Fibroblast of pulmonary artery (primary cell): ENCODE data around the gene HS2ST1.

Experiments used
- DNase-seq: peaks from one replicate; pipeline ENCODE4 v3.0.0-alpha.2; 2010; ENCODE audit warnings: low read depth
- H3K4me3 ChIP-seq: replicated peaks from 2 replicates; pipeline ENCODE4 v1.5.1; 2011; ENCODE audit warnings: low read depth, mild to moderate bottlenecking, control low read depth, low read length, moderate library complexity
- TF ChIP-seq, protein P1 (sequence below): IDR thresholded peaks from 2 replicates; pipeline ENCODE4 v1.5.1; 2011; ENCODE audit warnings: mild to moderate bottlenecking, control low read depth, low read length, inconsistent platforms; ENCODE audit errors: missing control alignments

Gene HS2ST1

DNA sequence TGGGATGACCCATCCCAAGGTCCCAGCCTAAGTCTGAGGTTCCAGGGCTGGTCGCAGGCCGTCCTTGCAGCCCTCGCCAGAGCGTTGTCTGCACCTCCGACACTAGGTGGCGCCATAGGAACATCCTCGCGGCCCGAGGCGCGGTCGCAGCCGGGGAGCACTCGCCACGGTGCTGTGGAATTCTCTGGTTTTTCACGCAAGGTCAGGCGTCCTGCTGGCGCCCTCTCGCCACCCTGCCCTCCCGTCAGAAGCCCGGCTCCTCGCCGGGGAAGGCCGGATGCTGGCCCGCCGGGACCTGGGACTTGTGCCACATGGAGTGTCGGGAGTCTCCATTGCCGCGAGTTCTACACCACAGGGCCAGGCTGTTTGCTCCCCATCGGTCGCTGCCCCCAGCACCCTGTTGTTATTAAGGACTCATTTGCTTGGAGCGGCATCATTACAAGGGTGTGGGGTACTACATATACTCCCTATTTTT is 217.4 kb downstream of the HS2ST1 start:
- DNase-seq: peak; percentile 83
- TF ChIP-seq, protein P1, sequence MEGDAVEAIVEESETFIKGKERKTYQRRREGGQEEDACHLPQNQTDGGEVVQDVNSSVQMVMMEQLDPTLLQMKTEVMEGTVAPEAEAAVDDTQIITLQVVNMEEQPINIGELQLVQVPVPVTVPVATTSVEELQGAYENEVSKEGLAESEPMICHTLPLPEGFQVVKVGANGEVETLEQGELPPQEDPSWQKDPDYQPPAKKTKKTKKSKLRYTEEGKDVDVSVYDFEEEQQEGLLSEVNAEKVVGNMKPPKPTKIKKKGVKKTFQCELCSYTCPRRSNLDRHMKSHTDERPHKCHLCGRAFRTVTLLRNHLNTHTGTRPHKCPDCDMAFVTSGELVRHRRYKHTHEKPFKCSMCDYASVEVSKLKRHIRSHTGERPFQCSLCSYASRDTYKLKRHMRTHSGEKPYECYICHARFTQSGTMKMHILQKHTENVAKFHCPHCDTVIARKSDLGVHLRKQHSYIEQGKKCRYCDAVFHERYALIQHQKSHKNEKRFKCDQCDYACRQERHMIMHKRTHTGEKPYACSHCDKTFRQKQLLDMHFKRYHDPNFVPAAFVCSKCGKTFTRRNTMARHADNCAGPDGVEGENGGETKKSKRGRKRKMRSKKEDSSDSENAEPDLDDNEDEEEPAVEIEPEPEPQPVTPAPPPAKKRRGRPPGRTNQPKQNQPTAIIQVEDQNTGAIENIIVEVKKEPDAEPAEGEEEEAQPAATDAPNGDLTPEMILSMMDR: peak; percentile 86
- peak overlapping the region; percentile 52 for H3K4me3 ChIP-seq

DNA sequence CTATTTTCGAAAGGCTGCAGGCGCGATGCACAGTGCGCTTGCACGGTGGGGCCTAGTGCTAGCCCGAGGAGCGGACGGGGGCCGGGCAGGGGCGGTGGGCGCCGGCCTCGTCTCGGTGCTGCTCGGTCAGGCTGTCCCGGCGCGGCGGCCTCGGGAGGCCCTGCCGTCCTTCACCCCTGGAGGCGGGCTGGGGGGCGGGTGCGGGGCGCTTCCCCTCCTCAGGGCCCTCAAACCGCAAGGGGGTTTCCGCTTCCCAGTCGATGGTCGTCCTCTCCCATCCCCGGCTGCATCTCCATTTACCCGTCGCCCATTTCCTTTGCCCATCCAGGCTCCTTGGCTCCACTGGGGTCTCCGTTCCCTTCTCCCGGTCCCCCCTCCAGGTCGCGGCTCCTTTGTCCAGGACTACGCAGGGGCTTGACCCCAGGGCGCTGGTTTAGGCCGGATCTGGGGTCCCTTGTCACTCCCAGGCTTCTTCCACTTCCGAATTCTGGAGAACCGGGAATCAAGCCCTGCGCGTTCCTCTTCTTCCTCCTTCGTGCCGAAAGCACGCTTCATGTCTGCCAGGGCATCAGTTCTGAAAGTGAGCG is 217.9 kb downstream of the HS2ST1 start:
- TF ChIP-seq, protein P1: no peak
- no peak for DNase-seq
- peak overlapping the region; percentile 52 for H3K4me3 ChIP-seq

DNA sequence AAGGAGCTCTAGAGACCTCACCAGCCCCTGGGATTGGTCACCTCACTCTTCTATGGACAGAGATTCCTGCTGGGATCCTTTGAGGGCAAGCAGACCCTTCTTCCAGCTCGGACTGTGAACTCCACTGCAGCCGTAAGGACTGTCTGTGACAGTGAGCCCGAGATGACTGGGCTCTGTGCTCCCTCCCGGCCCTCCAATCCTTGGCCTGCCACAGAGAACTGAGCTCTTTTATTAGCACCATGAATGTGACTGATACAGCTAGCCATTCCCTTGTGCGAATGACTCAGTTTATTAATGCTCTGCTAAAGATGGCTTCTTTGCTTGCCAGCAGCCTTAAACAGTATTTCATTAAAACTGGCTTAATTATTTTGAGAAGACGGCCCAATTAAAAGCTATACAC is 219.6 kb downstream of the HS2ST1 start:
- DNase-seq: no peak
- H3K4me3 ChIP-seq: no peak overlapping the region
- TF ChIP-seq, protein P1: no peak

DNA sequence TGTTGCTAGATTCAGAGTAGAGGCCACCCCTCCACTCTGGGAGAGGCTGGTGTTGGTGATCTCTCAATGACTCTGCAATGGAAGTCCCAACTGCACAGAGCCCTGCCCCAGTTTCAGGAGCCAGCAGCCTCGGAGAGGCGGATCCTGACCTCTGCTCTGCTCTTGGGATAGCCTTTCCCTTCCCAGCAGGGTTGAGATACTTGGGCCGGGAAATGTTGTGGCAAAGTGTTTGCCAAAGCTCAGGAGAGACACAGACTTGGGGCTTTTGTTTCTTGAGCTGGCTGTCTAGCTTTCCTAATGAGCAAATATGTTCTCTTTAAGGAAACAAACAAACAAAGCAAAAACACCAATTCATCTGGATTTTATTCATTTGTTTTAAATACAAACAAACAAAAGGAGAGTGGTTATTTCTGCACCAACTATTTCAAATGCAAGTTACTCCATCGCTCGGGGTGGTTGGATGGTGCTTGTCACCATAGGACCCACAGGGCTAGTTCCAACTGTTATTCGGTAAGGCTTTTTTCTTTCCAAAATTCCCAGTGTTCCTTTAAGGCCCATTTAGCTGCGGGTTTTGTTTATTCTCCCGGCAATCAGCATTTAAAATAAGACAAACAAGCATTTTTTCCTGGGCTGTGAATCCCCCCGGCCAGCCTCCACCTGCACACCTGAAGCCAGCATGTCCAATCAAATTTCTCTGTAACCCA is 220.3 kb downstream of the HS2ST1 start:
- H3K4me3 ChIP-seq: no peak overlapping the region
- TF ChIP-seq, protein P1: no peak
- no peak for DNase-seq

DNA sequence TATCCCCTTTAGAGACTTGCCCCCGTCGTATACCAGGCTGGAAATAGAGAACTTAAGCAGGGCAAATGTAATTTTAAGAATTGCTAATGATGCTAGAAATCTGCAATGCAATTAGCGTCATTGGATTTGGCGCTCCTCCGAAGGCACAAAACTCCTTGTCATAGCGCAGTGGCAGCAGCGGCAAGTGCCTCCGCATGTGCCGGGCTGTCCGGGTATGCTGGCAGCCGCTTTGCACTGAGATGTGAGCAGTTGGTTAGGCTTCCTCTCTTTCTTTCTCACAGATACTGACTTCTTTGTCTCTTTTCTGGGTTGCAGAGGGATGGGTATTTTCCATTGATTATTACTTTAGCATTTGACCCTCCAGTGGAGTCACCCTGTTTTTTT is 220.9 kb downstream of the HS2ST1 start:
- no peak for DNase-seq
- H3K4me3 ChIP-seq: no peak overlapping the region
- TF ChIP-seq, protein P1: no peak

DNA sequence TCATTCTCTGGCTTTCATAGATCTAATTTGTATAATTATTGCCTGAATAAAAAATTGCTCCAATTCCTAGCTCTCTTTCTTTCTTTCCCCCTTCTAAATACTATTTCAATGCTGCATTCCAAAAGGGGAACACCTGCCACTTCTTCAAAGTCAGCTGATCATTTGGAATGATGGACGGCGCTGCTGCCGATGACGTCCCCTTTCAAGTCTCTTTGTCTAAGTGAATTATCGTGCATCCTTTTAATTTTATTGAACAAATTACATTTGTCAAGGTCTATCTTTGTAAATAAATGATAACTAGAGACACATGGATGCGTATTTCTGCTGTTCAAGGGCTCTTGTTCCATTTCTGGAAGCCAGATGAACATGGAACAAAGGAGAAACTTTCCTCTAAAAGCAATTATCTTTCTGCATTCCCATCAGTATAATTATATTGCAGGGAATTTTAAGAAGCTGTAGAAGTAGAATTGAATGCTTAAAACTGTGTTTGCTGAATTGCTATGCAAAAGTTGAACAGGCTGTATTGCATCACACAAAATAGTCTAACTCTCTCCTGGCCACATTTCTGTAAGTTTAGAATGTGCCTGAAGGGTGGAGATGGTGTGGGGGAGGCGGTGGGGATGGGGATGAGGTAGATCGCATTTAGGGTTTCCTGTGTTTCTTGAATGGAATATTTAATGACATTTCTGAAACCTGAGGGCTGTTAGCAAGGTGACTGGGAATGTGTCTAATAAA is 222.3 kb downstream of the HS2ST1 start:
- TF ChIP-seq, protein P1: no peak
- no peak overlapping the region for H3K4me3 ChIP-seq
- DNase-seq: no peak
